ENCODE data around the gene ANO3. TPM values are rescaled to one million over a fixed set of nuclear protein-coding genes. Genes with fewer than 3 reads are reported as not detected.

Gene ANO3
- total and polyA plus RNA-seq, 2 of the 4 experiments (the other 2 are of a cell fraction): 0.02 to 0.18 TPM

DNA sequence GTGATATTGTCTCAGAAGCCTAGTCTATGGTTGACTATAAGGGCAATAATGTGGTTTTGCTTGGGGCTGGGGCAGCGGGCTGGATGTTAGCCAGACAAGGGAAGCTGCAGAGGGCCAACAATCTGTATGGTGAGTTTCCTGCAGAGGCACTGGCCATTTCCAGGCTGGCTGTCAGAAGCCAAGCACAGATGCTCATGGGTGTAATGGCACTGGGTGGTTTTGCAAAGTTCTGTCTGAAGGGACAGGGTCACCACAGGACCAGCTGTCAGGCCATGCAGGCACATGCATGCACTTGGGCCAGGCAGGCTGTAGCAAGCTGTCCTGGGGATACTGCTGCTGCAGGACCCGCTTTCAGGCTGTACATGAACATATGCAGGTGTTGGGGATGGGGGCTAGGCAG lies 281.8 kb downstream of the ANO3 start:
- no peak overlapping the region for H3K9ac ChIP-seq (ENCODE audit: low read depth, low read length)
- no peaks in the 10 kb centered on the region for H3K36me3 ChIP-seq (ENCODE audit: control insufficient read depth, insufficient read depth, low read length)
- BruUV-seq (replicated peaks): no TSS peak
- H3K27me3 ChIP-seq (ENCODE audit: control insufficient read depth, insufficient read depth, low read length): no peaks in the 10 kb centered on the region
- no peak overlapping the region for H2AK9ac ChIP-seq (replicated peaks; ENCODE audit: low read depth, low read length, poor library complexity)
- H3K27ac ChIP-seq (ENCODE audit: insufficient read depth, low read length): no peak overlapping the region
- no peaks in the 10 kb centered on the region for H3K9me3 ChIP-seq (ENCODE audit: control insufficient read depth, insufficient read depth, low read length)
- no peak overlapping the region for H4K8ac ChIP-seq (ENCODE audit: low read depth in 2 of 2, low read length in 2 of 2)
- no peak overlapping the region for H2BK5ac ChIP-seq (ENCODE audit: low read depth, low read length, poor library complexity, severe bottlenecking)
- DNase-seq (no peak), ATAC-seq (ENCODE audit: low read depth) (no peak)
- WGBS, 2 experiments (ENCODE audit: extremely low coverage in 2 of 2, insufficient read length in 1 of 2): no CpG with 5 or more reads among the region's 2 CpGs
- TF ChIP-seq BHLHE40 (IDR thresholded peaks at IDR 0.05; ENCODE audit: low read depth, low read length): no peak
- TF ChIP-seq MXI1 (IDR thresholded peaks at IDR 0.05; ENCODE audit: borderline replicate concordance, low read depth, low read length): no peak
- no peak for TF ChIP-seq CEBPB (IDR thresholded peaks at IDR 0.05; ENCODE audit: low read depth, low read length)
- TF ChIP-seq POLR2A (IDR thresholded peaks at IDR 0.05; ENCODE audit: low read depth, low read length): no peak
- TF ChIP-seq SMC3 (IDR thresholded peaks at IDR 0.05; ENCODE audit: low read depth, low read length): no peak
- no peak for TF ChIP-seq RFX5 (IDR thresholded peaks at IDR 0.05; ENCODE audit: low read depth, low read length)
- no peak for TF ChIP-seq FOS (IDR thresholded peaks at IDR 0.05; ENCODE audit: low read depth, low read length)
- TF ChIP-seq RCOR1 (IDR thresholded peaks at IDR 0.05; ENCODE audit: insufficient replicate concordance, low read length): no peak
- TF ChIP-seq, protein P1, sequence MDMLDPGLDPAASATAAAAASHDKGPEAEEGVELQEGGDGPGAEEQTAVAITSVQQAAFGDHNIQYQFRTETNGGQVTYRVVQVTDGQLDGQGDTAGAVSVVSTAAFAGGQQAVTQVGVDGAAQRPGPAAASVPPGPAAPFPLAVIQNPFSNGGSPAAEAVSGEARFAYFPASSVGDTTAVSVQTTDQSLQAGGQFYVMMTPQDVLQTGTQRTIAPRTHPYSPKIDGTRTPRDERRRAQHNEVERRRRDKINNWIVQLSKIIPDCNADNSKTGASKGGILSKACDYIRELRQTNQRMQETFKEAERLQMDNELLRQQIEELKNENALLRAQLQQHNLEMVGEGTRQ (IDR thresholded peaks at IDR 0.05; ENCODE audit: low read depth, low read length): no peak
- no peak overlapping the region for H2BK15ac ChIP-seq (ENCODE audit: low read depth, low read length)
- no peak overlapping the region for H2BK20ac ChIP-seq (ENCODE audit: low read depth, low read length)
- H3K9me1 ChIP-seq (ENCODE audit: insufficient read depth, low read length): no peaks in the 10 kb centered on the region
- no peaks in the 10 kb centered on the region for H4K20me1 ChIP-seq (ENCODE audit: insufficient read depth, low read length)
- H3K18ac ChIP-seq (ENCODE audit: low read depth, low read length): no peak overlapping the region
- no peaks in the 10 kb centered on the region for H3K4me1 ChIP-seq (ENCODE audit: control insufficient read depth, insufficient read depth, low read length)
- no peak overlapping the region for H3K4me2 ChIP-seq (ENCODE audit: low read depth, low read length)
- H3K14ac ChIP-seq (replicated peaks; ENCODE audit: low read depth, low read length): no peak overlapping the region
- CTCF ChIA-PET: no interaction called here
- no peak overlapping the region for H3K4ac ChIP-seq (ENCODE audit: low read depth, low read length)
- no peaks in the 10 kb centered on the region for H3K79me1 ChIP-seq (ENCODE audit: low read depth in 1 of 2, low read length in 2 of 2)
- no peak overlapping the region for H3K23ac ChIP-seq (ENCODE audit: low read depth, low read length)
- H2BK120ac ChIP-seq (ENCODE audit: low read depth, low read length): no peak overlapping the region
- no peak overlapping the region for H3K56ac ChIP-seq (ENCODE audit: extremely low read depth, insufficient read depth, low read length)
- H3K4me3 ChIP-seq (ENCODE audit: insufficient read depth, low read depth, low read length): no peak overlapping the region
- H2AFZ ChIP-seq (replicated peaks; ENCODE audit: low read length, poor library complexity): no peak overlapping the region
- H4K5ac ChIP-seq (ENCODE audit: low read depth, low read length): no peak overlapping the region
- in situ Hi-C loops (cut with MboI; ENCODE audit: low sequenced_read_pairs) (no loop called here), intact Hi-C loops (cut with micrococcal nuclease) (no loop called here), dilution Hi-C loops (cut with HindIII; ENCODE audit: low sequenced_read_pairs, unreplicated experiment) (no loop called here)
- no peak overlapping the region for H2AK5ac ChIP-seq (ENCODE audit: low read depth, low read length)
- POLR2A ChIA-PET (ENCODE audit: unreplicated experiment): no interaction called here
- H4K91ac ChIP-seq (ENCODE audit: insufficient read depth, low read depth, low read length): no peak overlapping the region
